Mucosa of rectum (tissue), 2 donors: ENCODE measurements around the gene TIGIT.

Source experiments
- H3K27ac ChIP-seq, 2 donors: one replicate each; pipeline ENCODE4 v1.7.0; 2013; ENCODE audit warnings: inconsistent platforms in 2 of 2, low read depth in 2 of 2, low read length in 2 of 2
- H3K27me3 ChIP-seq, 2 donors: one replicate each; pipeline ENCODE4 v1.7.0; 2013; ENCODE audit warnings: low read length in 2 of 2; ENCODE audit not compliant: control insufficient read depth in 2 of 2, insufficient read depth in 2 of 2
- H3K36me3 ChIP-seq, 2 donors: one replicate each; pipeline ENCODE4 v1.7.0; 2013; ENCODE audit warnings: low read length in 2 of 2; ENCODE audit not compliant: control insufficient read depth in 2 of 2, insufficient read depth in 2 of 2
- H3K4me1 ChIP-seq, 2 donors: one replicate each; pipeline ENCODE4 v1.7.0; 2013; ENCODE audit warnings: low read length in 2 of 2, mild to moderate bottlenecking in 1 of 2; ENCODE audit not compliant: control insufficient read depth in 2 of 2, insufficient read depth in 2 of 2
- H3K4me3 ChIP-seq, 2 donors: one replicate each; pipeline ENCODE4 v1.7.0; 2013; ENCODE audit warnings: low read length in 2 of 2
- H3K9ac ChIP-seq, 2 donors: one replicate each; pipeline ENCODE4 v1.7.0; 2013; ENCODE audit warnings: low read length in 2 of 2, low read depth in 1 of 2, mild to moderate bottlenecking in 1 of 2
- H3K9me3 ChIP-seq, 2 donors: one replicate each; pipeline ENCODE4 v1.7.0; 2013; ENCODE audit warnings: low read length in 2 of 2; ENCODE audit not compliant: control insufficient read depth in 2 of 2
- donor health status: healthy.
- donor health status: Normal muscosa, but diverticular disease.

TIGIT gene

GRCh38 chr3:114328345-114328744 lies 34.5 kb downstream of the TIGIT start:
- no peaks in the 10 kb centered on the region for H3K27me3 ChIP-seq
- H3K9me3 ChIP-seq: no peaks in the 10 kb centered on the region
- H3K36me3 ChIP-seq: peaks cover 0 to 2% of the 10 kb centered on the region in 2 donors
- no peaks in the 10 kb centered on the region for H3K4me1 ChIP-seq
- no peak overlapping the region for H3K27ac ChIP-seq
- H3K9ac ChIP-seq: no peak overlapping the region
- H3K4me3 ChIP-seq: no peak overlapping the region

GRCh38 chr3:114329823-114330222 lies 36.0 kb downstream of the TIGIT start:
- Histone ChIP-seq H3K4me3 (no peak overlapping the region), H3K9ac (no peak overlapping the region), H3K4me1 (no peaks in the 10 kb centered on the region), H3K27me3 (no peaks in the 10 kb centered on the region), H3K27ac (no peak overlapping the region), H3K9me3 (no peaks in the 10 kb centered on the region), H3K36me3 (peaks cover 0 to 2% of the 10 kb centered on the region in 2 donors)

GRCh38 chr3:114331007-114331406 lies 37.2 kb downstream of the TIGIT start:
- Histone ChIP-seq H3K36me3 (peaks cover 0 to 2% of the 10 kb centered on the region in 2 donors), H3K9me3 (no peaks in the 10 kb centered on the region), H3K27ac (no peak overlapping the region), H3K9ac (no peak overlapping the region), H3K27me3 (no peaks in the 10 kb centered on the region), H3K4me3 (no peak overlapping the region), H3K4me1 (no peaks in the 10 kb centered on the region)

- Histone ChIP-seq H3K36me3 (peaks cover 0 to 2% of the 10 kb centered on the region in 2 donors), H3K4me1 (no peaks in the 10 kb centered on the region), H3K4me3 (no peak overlapping the region), H3K27ac (no peak overlapping the region), H3K27me3 (no peaks in the 10 kb centered on the region), H3K9ac (no peak overlapping the region), H3K9me3 (no peaks in the 10 kb centered on the region)
These were observed 37.9 kb downstream of the TIGIT start for GRCh38 chr3:114331710-114332109.

GRCh38 chr3:114332342-114333179 lies 38.7 kb downstream of the TIGIT start:
- peak overlapping the region in 1 of 2 donors; percentile 13 for H3K27ac ChIP-seq

GRCh38 chr3:114333180-114333922 lies 39.5 kb downstream of the TIGIT start:
- Histone ChIP-seq H3K27me3 (no peaks in the 10 kb centered on the region), H3K9me3 (no peaks in the 10 kb centered on the region), H3K27ac (peak overlapping the region in 1 of 2 donors; percentile 13), H3K4me3 (no peak overlapping the region), H3K4me1 (no peaks in the 10 kb centered on the region), H3K9ac (no peak overlapping the region), H3K36me3 (peaks cover 0 to 2% of the 10 kb centered on the region in 2 donors)

More at GRCh38 chr3:114332342-114333179, 38.7 kb downstream of the TIGIT start:
- no peaks in the 10 kb centered on the region for H3K4me1 ChIP-seq
- no peak overlapping the region for H3K9ac ChIP-seq
- H3K27me3 ChIP-seq: no peaks in the 10 kb centered on the region
- no peaks in the 10 kb centered on the region for H3K9me3 ChIP-seq
- H3K36me3 ChIP-seq: peaks cover 0 to 2% of the 10 kb centered on the region in 2 donors
- H3K4me3 ChIP-seq: no peak overlapping the region

- Histone ChIP-seq H3K27me3 (no peaks in the 10 kb centered on the region), H3K4me3 (no peak overlapping the region), H3K9ac (no peak overlapping the region), H3K36me3 (peaks cover 0 to 2% of the 10 kb centered on the region in 2 donors), H3K4me1 (no peaks in the 10 kb centered on the region), H3K9me3 (no peaks in the 10 kb centered on the region), H3K27ac (no peak overlapping the region)
These were observed 40.1 kb downstream of the TIGIT start for GRCh38 chr3:114333923-114334240.

- Histone ChIP-seq H3K4me3 (no peak overlapping the region), H3K4me1 (no peaks in the 10 kb centered on the region), H3K9ac (no peak overlapping the region), H3K27ac (no peak overlapping the region), H3K36me3 (peaks cover 2 to 3% of the 10 kb centered on the region in 2 donors), H3K9me3 (no peaks in the 10 kb centered on the region), H3K27me3 (no peaks in the 10 kb centered on the region)
These were observed 42.4 kb downstream of the TIGIT start for GRCh38 chr3:114336122-114336697.

GRCh38 chr3:114336857-114337256 lies 43.0 kb downstream of the TIGIT start:
- Histone ChIP-seq H3K9me3 (no peaks in the 10 kb centered on the region), H3K27ac (no peak overlapping the region), H3K27me3 (no peaks in the 10 kb centered on the region), H3K36me3 (peaks cover 0 to 3% of the 10 kb centered on the region in 2 donors), H3K9ac (no peak overlapping the region), H3K4me3 (no peak overlapping the region), H3K4me1 (no peaks in the 10 kb centered on the region)
